A549 (cell line): ENCODE measurements around the gene MRPS18A. TPM values are rescaled to one million over a fixed set of nuclear protein-coding genes. Genes with fewer than 3 reads are reported as not detected.

Experiments used
- ATAC-seq, 2 experiments: fragments of 200-7000 bp in 1 of 2; fragments of >200 bp in 1 of 2; cut with Nextera tagmentation in 1 of 2; cut with Tn5 transposase in 1 of 2; 3 replicates each; pipeline versions ENCODE4 v1.8.0 to v1.9.1; 2018 to 2020; ENCODE audit warnings: mild to moderate bottlenecking in 1 of 2, moderate library complexity in 1 of 2
- CTCF ChIA-PET: fragments of 300-600 bp; sonication (Branson Sonifier 250); formaldehyde crosslinking; extraction: SDS; loops from one replicate; lab custom pipeline; 2021; ENCODE audit warnings: antibody characterized with exemption, inconsistent platforms; lab: Yijun Ruan, JAX
- POLR2A ChIA-PET: fragments of 350-600 bp; formaldehyde crosslinking; extraction: SDS; loops from one replicate; lab custom pipeline; 2021; ENCODE audit warnings: antibody characterized with exemption, inconsistent platforms; lab: Yijun Ruan, JAX
- DNase-seq, 2 experiments: peaks; one replicate each; pipeline versions ENCODE4 v3.0.0 to v3.0.0-alpha.2; 2011 to 2016; ENCODE audit warnings: low read depth in 1 of 2, low spot score in 1 of 2
- FAIRE-seq: peaks from 2 replicates; lab custom pipeline; 2011; peaks lifted over from hg19 to GRCh38; lab: Jason Lieb, UNC
- H3K27ac ChIP-seq, 2 experiments: fragments of >200 bp; sonication (Bioruptor Twin); formaldehyde crosslinking; 3 replicates each; pipeline ENCODE4 v1.5.1; 2016 to 2017
- H3K4me1 ChIP-seq: fragments of >200 bp; sonication (Bioruptor Twin); formaldehyde crosslinking; 3 replicates; pipeline ENCODE4 v1.6.1; 2016
- H3K4me2 ChIP-seq: fragments of >200 bp; sonication (Bioruptor Twin); formaldehyde crosslinking; 3 replicates; pipeline ENCODE4 v1.6.1; 2016
- H3K4me3 ChIP-seq: fragments of >200 bp; sonication (Bioruptor Twin); formaldehyde crosslinking; 3 replicates; pipeline ENCODE4 v1.5.1; 2016
- H3K9me3 ChIP-seq: fragments of >200 bp; sonication (Bioruptor Twin); formaldehyde crosslinking; 3 replicates; pipeline ENCODE4 v1.6.1; 2016
- ATOH8 ChIP-seq: fragments of 250-450 bp; sonication (Bioruptor Pico); IDR thresholded peaks from 2 replicates; pipeline ENCODE4 v1.5.0; 2020; ENCODE audit warnings: low read depth, mild to moderate bottlenecking, moderate library complexity
- BHLHE40 ChIP-seq: IDR thresholded peaks from 2 replicates; pipeline ENCODE4 v1.6.1; 2012; ENCODE audit warnings: low read depth, low read length, inconsistent platforms
- CBX8 ChIP-seq: fragments of 200-600 bp; sonication (generic); IDR thresholded peaks from 2 replicates; pipeline ENCODE4 v1.6.1; 2016
- CEBPB ChIP-seq, 2 experiments: fragments of >200 bp in 1 of 2; sonication (Bioruptor Twin) in 1 of 2; formaldehyde crosslinking in 1 of 2; IDR thresholded peaks; 2 replicates each; pipeline ENCODE4 v1.6.1; 2012 to 2016
- CTCF ChIP-seq: fragments of >200 bp; sonication (Bioruptor Twin); formaldehyde crosslinking; IDR thresholded peaks from 3 replicates; pipeline ENCODE4 v1.5.1; 2016
- EP300 ChIP-seq, 2 experiments: fragments of >200 bp; sonication (Bioruptor Twin); formaldehyde crosslinking; IDR thresholded peaks; 2 replicates in 1 of 2; 3 replicates in 1 of 2; pipeline ENCODE4 v1.6.1; 2016 to 2017
- FOXS1 ChIP-seq: fragments of 250-450 bp; sonication (Bioruptor Pico); IDR thresholded peaks from 2 replicates; pipeline ENCODE4 v1.5.0; 2020; ENCODE audit warnings: mild to moderate bottlenecking, moderate library complexity
- GATA3 ChIP-seq: IDR thresholded peaks from 2 replicates; pipeline ENCODE4 v1.6.1; 2012; ENCODE audit warnings: borderline replicate concordance
- HEYL ChIP-seq: fragments of 250-450 bp; sonication (Bioruptor Pico); IDR thresholded peaks from 2 replicates; pipeline ENCODE4 v1.8.0; 2021; ENCODE audit warnings: mild to moderate bottlenecking, moderate library complexity
- HOXB5 ChIP-seq: fragments of 250-450 bp; sonication (Bioruptor Pico); IDR thresholded peaks from 2 replicates; pipeline ENCODE4 v1.5.0; 2020; ENCODE audit warnings: mild to moderate bottlenecking, moderate library complexity
- JUN ChIP-seq, 2 experiments: fragments of >200 bp; sonication (Bioruptor Twin); formaldehyde crosslinking; IDR thresholded peaks; 2 replicates in 1 of 2; 3 replicates in 1 of 2; pipeline ENCODE4 v1.6.1; 2016 to 2017
- MYC ChIP-seq: IDR thresholded peaks from 2 replicates; pipeline ENCODE4 v1.6.1; 2012; ENCODE audit warnings: mild to moderate bottlenecking, inconsistent platforms, low read length, improper control_type of control experiment, borderline replicate concordance
- NFE2L2 ChIP-seq: fragments of 150-350 bp; conservative IDR thresholded peaks from 2 replicates; pipeline ENCODE4 v1.6.1; 2014; ENCODE audit warnings: low read length
- NPAS2 ChIP-seq: fragments of 250-450 bp; sonication (Bioruptor Pico); IDR thresholded peaks from 2 replicates; pipeline ENCODE4 v1.8.0; 2022; ENCODE audit warnings: mild to moderate bottlenecking, moderate library complexity, borderline replicate concordance
- PHF8 ChIP-seq: fragments of 200-600 bp; sonication (generic); IDR thresholded peaks from 2 replicates; pipeline ENCODE4 v1.6.1; 2016; ENCODE audit warnings: low read depth, mild to moderate bottlenecking, antibody characterized with exemption, moderate library complexity, borderline replicate concordance
- RARB ChIP-seq: fragments of 250-450 bp; sonication (Bioruptor Pico); IDR thresholded peaks from 2 replicates; pipeline ENCODE4 v1.8.0; 2021; ENCODE audit warnings: mild to moderate bottlenecking, moderate library complexity
- RFX5 ChIP-seq: fragments of 450-650 bp; IDR thresholded peaks from 2 replicates; pipeline ENCODE4 v1.7.1; 2014; ENCODE audit warnings: antibody characterized with exemption, mild to moderate bottlenecking, moderate library complexity
- SREBF2 ChIP-seq: fragments of 450-650 bp; IDR thresholded peaks from 2 replicates; pipeline ENCODE4 v1.6.1; 2014; ENCODE audit warnings: mild to moderate bottlenecking, moderate library complexity
- TFCP2L1 ChIP-seq: fragments of 250-450 bp; sonication (Bioruptor Pico); IDR thresholded peaks from 2 replicates; pipeline ENCODE4 v1.5.0; 2021; ENCODE audit warnings: mild to moderate bottlenecking
- TP53 ChIP-seq: fragments of 250-450 bp; sonication (Bioruptor Pico); IDR thresholded peaks from 2 replicates; pipeline ENCODE4 v1.5.0; 2021; ENCODE audit warnings: mild to moderate bottlenecking, moderate library complexity
- USF2 ChIP-seq: fragments of 450-650 bp; IDR thresholded peaks from 2 replicates; pipeline ENCODE4 v1.6.1; 2014; ENCODE audit warnings: antibody characterized with exemption
- WGBS: methylation state at CpG from one replicate; pipeline ENCODE4 v1.1.6; 2017; ENCODE audit errors: missing lambda C conversion rate; 5-methylcytosine and 5-hydroxymethylcytosine counted together
- polyA plus RNA-seq, 4 experiments: library from polyadenylated mRNA; depleted of rRNA in 3 of 4; stranded (reverse); fragments of >200 nt; fragmentation: RNase III in 1 of 4; extraction: RNeasy Plus Mini Kit Qiagen cat#74134 plus additional on column Dnase treatment in 1 of 4; gene quantifications; 2 replicates in 3 of 4; 3 replicates in 1 of 4; pipeline ENCODE4 v1.2.3, GENCODE V29; 2011 to 2017
- TF ChIP-seq, protein P1 (sequence below): fragments of 150-350 bp; IDR thresholded peaks from 2 replicates; pipeline ENCODE4 v1.6.1; 2014; ENCODE audit warnings: low read depth, mild to moderate bottlenecking, low read length
- TF ChIP-seq, protein P2 (sequence below): fragments of >200 bp; sonication (Bioruptor Twin); formaldehyde crosslinking; IDR thresholded peaks from 3 replicates; pipeline ENCODE4 v1.6.1; 2016

The MRPS18A gene
- polyA plus RNA-seq, 2 of the 4 experiments (the other 2 are of a cell fraction), result 38.0 to 44.2 TPM

GRCh38 chr6:43667245-43668150 is 20.1 kb downstream of the MRPS18A start (continued):
- TF ChIP-seq, protein P1, sequence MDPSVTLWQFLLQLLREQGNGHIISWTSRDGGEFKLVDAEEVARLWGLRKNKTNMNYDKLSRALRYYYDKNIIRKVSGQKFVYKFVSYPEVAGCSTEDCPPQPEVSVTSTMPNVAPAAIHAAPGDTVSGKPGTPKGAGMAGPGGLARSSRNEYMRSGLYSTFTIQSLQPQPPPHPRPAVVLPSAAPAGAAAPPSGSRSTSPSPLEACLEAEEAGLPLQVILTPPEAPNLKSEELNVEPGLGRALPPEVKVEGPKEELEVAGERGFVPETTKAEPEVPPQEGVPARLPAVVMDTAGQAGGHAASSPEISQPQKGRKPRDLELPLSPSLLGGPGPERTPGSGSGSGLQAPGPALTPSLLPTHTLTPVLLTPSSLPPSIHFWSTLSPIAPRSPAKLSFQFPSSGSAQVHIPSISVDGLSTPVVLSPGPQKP, result no peak
- TF ChIP-seq FOXS1 (CRISPR knock-in tag) (no peak), ATOH8 (no peak), TFCP2L1 (CRISPR knock-in tag) (0 out of 2 replicates have a peak, but pooled peaks have one; percentile 58), BHLHE40 (no peak), RFX5 (no peak), NPAS2 (CRISPR knock-in tag) (no peak), MYC (no peak)
- TF ChIP-seq, protein P2, sequence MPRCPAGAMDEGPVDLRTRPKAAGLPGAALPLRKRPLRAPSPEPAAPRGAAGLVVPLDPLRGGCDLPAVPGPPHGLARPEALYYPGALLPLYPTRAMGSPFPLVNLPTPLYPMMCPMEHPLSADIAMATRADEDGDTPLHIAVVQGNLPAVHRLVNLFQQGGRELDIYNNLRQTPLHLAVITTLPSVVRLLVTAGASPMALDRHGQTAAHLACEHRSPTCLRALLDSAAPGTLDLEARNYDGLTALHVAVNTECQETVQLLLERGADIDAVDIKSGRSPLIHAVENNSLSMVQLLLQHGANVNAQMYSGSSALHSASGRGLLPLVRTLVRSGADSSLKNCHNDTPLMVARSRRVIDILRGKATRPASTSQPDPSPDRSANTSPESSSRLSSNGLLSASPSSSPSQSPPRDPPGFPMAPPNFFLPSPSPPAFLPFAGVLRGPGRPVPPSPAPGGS, result no peak

GRCh38 chr6:43666196-43666920 is 21.2 kb downstream of the MRPS18A start:
- H3K27ac ChIP-seq, result no peak overlapping the region
- TF ChIP-seq, protein P2, result no peak
- no peak for TF ChIP-seq TP53 (CRISPR knock-in tag)
- no peak for TF ChIP-seq CEBPB (IDR thresholded peaks at IDR 0.05)
- TF ChIP-seq FOXS1 (CRISPR knock-in tag), result no peak
- TF ChIP-seq RFX5, result no peak
- TF ChIP-seq SREBF2, result no peak
- TF ChIP-seq RARB (CRISPR knock-in tag), result no peak
- TF ChIP-seq JUN (IDR thresholded peaks at IDR 0.05), result no peak
- TF ChIP-seq ATOH8, result no peak
- no peak for TF ChIP-seq GATA3
- no peak for TF ChIP-seq EP300 (IDR thresholded peaks at IDR 0.05)
- no peak for TF ChIP-seq HEYL (CRISPR knock-in tag)
- no peak for TF ChIP-seq USF2
- TF ChIP-seq NFE2L2, result no peak
- TF ChIP-seq TFCP2L1 (CRISPR knock-in tag), result no peak
- no peak for TF ChIP-seq HOXB5 (CRISPR knock-in tag)
- no peak for TF ChIP-seq CTCF
- TF ChIP-seq PHF8, result no peak
- TF ChIP-seq CBX8, result no peak
- DNase-seq (no peak), ATAC-seq (no peak), FAIRE-seq (no peak)
- H3K9me3 ChIP-seq, result no peaks in the 10 kb centered on the region
- ChIA-PET POLR2A (no interaction called here), CTCF (interaction anchor here (0.8 to 11.5 kb wide), 32 partner anchors 10 to 466 kb away, joined by 3 to 72 read pairs (median 6); partner anchors contain the start of genes MRPS18A, RSPH9 and VEGFA)
- WGBS, result 53% methylated on average over 11 of the region's 13 CpGs
- no peak overlapping the region for H3K4me3 ChIP-seq
- no peak overlapping the region for H3K4me2 ChIP-seq
- peaks cover 14% of the 10 kb centered on the region; the same call in 2 of the 3 replicates for H3K4me1 ChIP-seq
